Glutamatergic neuron (in vitro differentiated cells): ENCODE measurements around the gene CAVIN3. TPM values are rescaled to one million over a fixed set of nuclear protein-coding genes. Genes with fewer than 3 reads are reported as not detected.
A peak's percentile ranks its signal among the peaks of the same experiment; 100 is the strongest.

Experiments used
- DNase-seq: peaks from one replicate; pipeline ENCODE4 v3.0.0; 2022
- H3K27ac Mint-ChIP-seq: one replicate; pipeline ENCODE4 v1.8.0; 2020; ENCODE audit warnings: mild to moderate bottlenecking, mixed read lengths, inconsistent platforms; ENCODE audit not compliant: unreplicated experiment
- H3K27me3 Mint-ChIP-seq: one replicate; pipeline ENCODE4 v1.8.0; 2020; ENCODE audit warnings: mild to moderate bottlenecking, moderate library complexity, mixed read lengths, inconsistent platforms; ENCODE audit not compliant: unreplicated experiment
- H3K36me3 Mint-ChIP-seq: one replicate; pipeline ENCODE4 v1.8.0; 2020; ENCODE audit warnings: mild to moderate bottlenecking, mixed read lengths, inconsistent platforms; ENCODE audit not compliant: unreplicated experiment
- H3K4me1 Mint-ChIP-seq: one replicate; pipeline ENCODE4 v1.8.0; 2020; ENCODE audit warnings: mild to moderate bottlenecking, low read depth, mixed read lengths, inconsistent platforms; ENCODE audit not compliant: unreplicated experiment
- H3K4me3 Mint-ChIP-seq: one replicate; pipeline ENCODE4 v1.8.0; 2020; ENCODE audit warnings: mild to moderate bottlenecking, mixed read lengths, inconsistent platforms; ENCODE audit not compliant: unreplicated experiment
- H3K9me3 Mint-ChIP-seq: one replicate; pipeline ENCODE4 v1.8.0; 2020; ENCODE audit warnings: mild to moderate bottlenecking, moderate library complexity, mixed read lengths, inconsistent platforms; ENCODE audit not compliant: unreplicated experiment
- CTCF ChIP-seq: fragments of 200-600 bp; sonication (generic); IDR thresholded peaks from one replicate; pipeline ENCODE4 v1.5.0; 2021; ENCODE audit not compliant: partially characterized antibody, unreplicated experiment
- total RNA-seq: library from RNA; stranded (reverse); fragmentation: NEBNext Ultra II Directional; extraction: Animal tissue kit (Norgen Biotek cat#: 25700); gene quantifications from one replicate; pipeline ENCODE4 v1.2.1, GENCODE V29; 2021; ENCODE audit not compliant: unreplicated experiment

Gene CAVIN3
- total RNA-seq, 1 donor from 2014 or later = 5.9 TPM

GRCh38 chr11:6360183-6360582 lies 39.9 kb upstream of the CAVIN3 start:
- H3K4me1 Mint-ChIP-seq = peaks cover 1% of the 10 kb centered on the region
- TF ChIP-seq CTCF = no peak
- DNase-seq = no peak
- no peak overlapping the region for H3K4me3 Mint-ChIP-seq
- H3K36me3 Mint-ChIP-seq = no peaks in the 10 kb centered on the region
- H3K9me3 Mint-ChIP-seq = no peaks in the 10 kb centered on the region
- no peak overlapping the region for H3K27ac Mint-ChIP-seq
- peaks cover 3% of the 10 kb centered on the region for H3K27me3 Mint-ChIP-seq

GRCh38 chr11:6357222-6357621 lies 36.9 kb upstream of the CAVIN3 start:
- no peaks in the 10 kb centered on the region for H3K9me3 Mint-ChIP-seq
- H3K27me3 Mint-ChIP-seq = no peaks in the 10 kb centered on the region
- DNase-seq = no peak
- no peak for TF ChIP-seq CTCF
- no peak overlapping the region for H3K4me3 Mint-ChIP-seq
- H3K27ac Mint-ChIP-seq = no peak overlapping the region
- peaks cover 13% of the 10 kb centered on the region for H3K4me1 Mint-ChIP-seq
- no peaks in the 10 kb centered on the region for H3K36me3 Mint-ChIP-seq

- Mint-ChIP-seq H3K4me3 (no peak overlapping the region), H3K27ac (no peak overlapping the region), H3K36me3 (no peaks in the 10 kb centered on the region), H3K9me3 (no peaks in the 10 kb centered on the region), H3K27me3 (no peaks in the 10 kb centered on the region), H3K4me1 (peaks cover 13% of the 10 kb centered on the region)
- no peak for DNase-seq
- TF ChIP-seq CTCF = no peak
Measured at GRCh38 chr11:6356503-6357055, 36.3 kb upstream of the CAVIN3 start.

- no peak for TF ChIP-seq CTCF
- Mint-ChIP-seq H3K27ac (peak overlapping the region; percentile 71), H3K4me3 (peak overlapping the region; percentile 40), H3K4me1 (peaks cover 13% of the 10 kb centered on the region), H3K36me3 (no peaks in the 10 kb centered on the region), H3K27me3 (no peaks in the 10 kb centered on the region), H3K9me3 (no peaks in the 10 kb centered on the region)
- peak; percentile 53 for DNase-seq
Measured at GRCh38 chr11:6354651-6355485, 34.6 kb upstream of the CAVIN3 start.

GRCh38 chr11:6353367-6353987 lies 33.2 kb upstream of the CAVIN3 start:
- no peak overlapping the region for H3K27ac Mint-ChIP-seq
- peaks cover 13% of the 10 kb centered on the region for H3K4me1 Mint-ChIP-seq
- no peaks in the 10 kb centered on the region for H3K9me3 Mint-ChIP-seq
- DNase-seq = peak; percentile 57
- H3K36me3 Mint-ChIP-seq = no peaks in the 10 kb centered on the region
- TF ChIP-seq CTCF = peak; percentile 92
- no peak overlapping the region for H3K4me3 Mint-ChIP-seq
- H3K27me3 Mint-ChIP-seq = no peaks in the 10 kb centered on the region
